Ovary (tissue), 9 donors: ENCODE measurements around the gene ECHDC1. TPM values are rescaled to one million over a fixed set of nuclear protein-coding genes. Genes with fewer than 3 reads are reported as not detected.
"Not testable (repeated sequence)": the region's sequence is repeated elsewhere in the genome, so short reads cannot be mapped to it uniquely, and the experiment has no call there.

Source experiments
- DNase-seq, 5 donors: peaks; one replicate each; pipeline ENCODE4 v3.0.0-alpha.2; 2019 to 2020
- H3K27ac ChIP-seq, 2 donors: fragments of 200-600 bp; one replicate each; pipeline versions ENCODE4 v1.5.1 to v1.8.0; 2019 to 2022
- H3K27me3 ChIP-seq: fragments of 200-600 bp; one replicate; pipeline ENCODE4 v1.8.0; 2022
- H3K36me3 ChIP-seq: fragments of 200-600 bp; sonication (generic); one replicate; pipeline ENCODE4 v1.5.1; 2019
- H3K4me1 ChIP-seq: one replicate; pipeline ENCODE4 v1.8.1; 2013; ENCODE audit warnings: mild to moderate bottlenecking, moderate library complexity; ENCODE audit not compliant: insufficient read depth
- H3K4me3 ChIP-seq: fragments of 200-600 bp; sonication (generic); one replicate; pipeline ENCODE4 v1.5.1; 2017
- H3K9me3 ChIP-seq, 2 donors: fragments of 200-600 bp in 1 of 2; sonication (generic) in 1 of 2; one replicate each; pipeline versions ENCODE4 v1.5.1 to v1.8.1; 2013 to 2019; ENCODE audit warnings: mild to moderate bottlenecking in 1 of 2, moderate library complexity in 1 of 2
- EP300 ChIP-seq: sonication (generic); formaldehyde crosslinking; IDR thresholded peaks from one replicate; pipeline ENCODE4 v1.6.1; 2017; ENCODE audit warnings: antibody characterized with exemption
- POLR2A ChIP-seq: fragments of 450-650 bp; IDR thresholded peaks from one replicate; pipeline ENCODE4 v1.6.1; 2017; ENCODE audit warnings: antibody characterized with exemption, mild to moderate bottlenecking, moderate library complexity
- WGBS, 3 donors: extraction: QIAGEN DNeasy Blood & Tissue Kit in 1 of 3; methylation state at CpG; one replicate each; pipeline versions ENCODE4 v1.1.5 to v1.1.7; 2013 to 2017; 5-methylcytosine and 5-hydroxymethylcytosine counted together
- intact Hi-C, 4 donors: fragments of 100-400 bp; cut with DNase I; formaldehyde crosslinking; loops; one replicate each; pipeline versions ENCODE4 v1.11.0 to v1.15.1; 2022 to 2023
- polyA plus RNA-seq, 2 donors: library from polyadenylated mRNA; stranded (reverse); fragments of 200-250 nt in 1 of 2; fragments of 350-450 nt in 1 of 2; fragmentation: Illumina TruSeq in 1 of 2; extraction: RNeasy Lipid Tissue Mini Kit (QIAGEN cat#74804) in 1 of 2; gene quantifications; one replicate each; pipeline ENCODE4 v1.2.3, GENCODE V29; 2013 to 2014
- total RNA-seq, 7 donors: library from RNA; depleted of rRNA in 2 of 7; stranded (reverse); fragments of >200 nt in 2 of 7; fragmentation: NEBNext Ultra II Directional in 3 of 7; extraction: Animal tissue kit (Norgen Biotek cat#: 25700) in 3 of 7; gene quantifications; one replicate each; pipeline versions ENCODE4 v1.1.0 to v1.2.4, GENCODE V29; 2016 to 2023
- TF ChIP-seq, protein P1 (sequence below), 3 donors: fragments of 450-650 bp in 2 of 3; fragments of 200-600 bp in 1 of 3; IDR thresholded peaks; one replicate each; pipeline versions ENCODE4 v1.5.1 to v1.8.0; 2016 to 2022; ENCODE audit warnings: antibody characterized with exemption in 3 of 3, mild to moderate bottlenecking in 1 of 3
- donor health status: DM: no; HTN: no; CAD: no; lungs with moderate emphysema.
- donor health status: DM: no; HTN: no; CAD: no.
- donor health status: Bipolar disorder and iron deficiency.
- donor health status: DM: yes; HTN: yes; CAD: no.
- donor health status: DM: no; HTN: no; CAD: no.
- donor health status: DM: yes; HTN: yes; CAD: no.

ECHDC1 gene
- total and polyA plus RNA-seq, 9 donors = 19.3 to 40.3 (median 22.4) TPM

DNA sequence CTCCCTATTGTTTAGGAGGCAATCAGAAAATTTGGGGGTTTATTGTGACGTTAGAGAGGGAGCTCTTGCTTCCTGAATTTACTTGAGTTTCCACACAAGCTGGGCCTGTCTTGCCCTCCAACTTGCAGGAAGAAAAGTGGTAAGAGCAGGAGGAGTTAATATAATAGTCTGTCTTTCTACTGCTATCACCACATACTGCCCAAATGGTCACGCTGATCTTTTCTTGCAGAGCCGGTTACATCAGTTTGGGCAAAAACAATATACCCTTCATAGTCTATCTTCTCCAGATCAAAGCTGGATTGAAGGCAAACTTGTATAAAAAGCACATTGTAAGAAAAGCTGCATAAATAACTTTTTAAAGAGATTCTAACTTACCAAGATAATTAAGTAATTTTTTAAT is 46.3 kb upstream of the ECHDC1 start:
- TF ChIP-seq POLR2A (no peak), EP300 (no peak)
- TF ChIP-seq, protein P1, sequence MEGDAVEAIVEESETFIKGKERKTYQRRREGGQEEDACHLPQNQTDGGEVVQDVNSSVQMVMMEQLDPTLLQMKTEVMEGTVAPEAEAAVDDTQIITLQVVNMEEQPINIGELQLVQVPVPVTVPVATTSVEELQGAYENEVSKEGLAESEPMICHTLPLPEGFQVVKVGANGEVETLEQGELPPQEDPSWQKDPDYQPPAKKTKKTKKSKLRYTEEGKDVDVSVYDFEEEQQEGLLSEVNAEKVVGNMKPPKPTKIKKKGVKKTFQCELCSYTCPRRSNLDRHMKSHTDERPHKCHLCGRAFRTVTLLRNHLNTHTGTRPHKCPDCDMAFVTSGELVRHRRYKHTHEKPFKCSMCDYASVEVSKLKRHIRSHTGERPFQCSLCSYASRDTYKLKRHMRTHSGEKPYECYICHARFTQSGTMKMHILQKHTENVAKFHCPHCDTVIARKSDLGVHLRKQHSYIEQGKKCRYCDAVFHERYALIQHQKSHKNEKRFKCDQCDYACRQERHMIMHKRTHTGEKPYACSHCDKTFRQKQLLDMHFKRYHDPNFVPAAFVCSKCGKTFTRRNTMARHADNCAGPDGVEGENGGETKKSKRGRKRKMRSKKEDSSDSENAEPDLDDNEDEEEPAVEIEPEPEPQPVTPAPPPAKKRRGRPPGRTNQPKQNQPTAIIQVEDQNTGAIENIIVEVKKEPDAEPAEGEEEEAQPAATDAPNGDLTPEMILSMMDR (IDR thresholded peaks at IDR 0.05) = no peak
- Histone ChIP-seq H3K4me3 (no peak overlapping the region), H3K4me1 (peaks cover 2% of the 10 kb centered on the region), H3K36me3 (no peaks in the 10 kb centered on the region), H3K9me3 (no peaks in the 10 kb centered on the region), H3K27ac (no peak overlapping the region), H3K27me3 (no peaks in the 10 kb centered on the region)
- intact Hi-C loops = no loop called here
- no peak for DNase-seq
- 60 to 65% (median 65%) methylated on average over 3 of the region's 3 CpGs for WGBS, 3 donors

DNA sequence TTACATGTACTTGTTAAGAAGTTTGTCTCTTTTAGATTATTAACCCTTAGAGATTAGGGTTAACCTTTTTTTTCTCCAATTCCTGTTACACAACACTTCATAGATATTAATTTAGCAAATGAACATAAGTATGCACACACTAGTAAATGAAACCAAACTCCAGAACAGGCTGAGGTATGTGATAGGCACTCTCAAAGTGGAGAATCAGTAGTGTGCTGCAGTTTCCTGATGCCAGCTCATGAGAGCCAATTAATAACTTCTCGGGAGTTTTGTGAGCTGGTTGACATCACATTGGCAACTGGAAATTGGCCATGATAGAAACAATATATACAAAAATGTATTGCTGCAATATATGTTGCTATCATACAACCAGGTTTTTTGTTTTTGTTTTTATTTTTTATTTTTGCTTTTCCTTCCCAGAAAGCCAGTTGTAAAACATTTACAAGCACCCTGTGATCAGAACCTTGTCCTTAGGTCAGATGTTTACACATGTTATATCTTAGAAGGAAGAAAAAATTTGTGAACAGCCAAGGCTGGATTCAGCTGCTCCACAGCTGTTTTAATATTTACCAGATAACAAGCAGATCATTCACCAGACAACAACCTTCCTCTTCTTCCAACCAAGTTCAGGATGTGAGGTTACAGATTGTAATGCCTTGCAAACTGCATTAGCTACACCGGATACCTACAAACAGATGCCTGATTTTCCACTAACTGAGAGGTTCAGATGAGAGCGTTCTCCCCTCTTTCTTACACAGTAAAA is 42.4 kb upstream of the ECHDC1 start:
- Histone ChIP-seq H3K4me3 (no peak overlapping the region), H3K27me3 (no peaks in the 10 kb centered on the region), H3K27ac (no peak overlapping the region), H3K4me1 (peaks cover 2% of the 10 kb centered on the region), H3K9me3 (no peaks in the 10 kb centered on the region), H3K36me3 (no peaks in the 10 kb centered on the region)
- intact Hi-C loops = no loop called here
- 19 to 42% (median 29%) methylated on average over 3 of the region's 3 CpGs for WGBS, 3 donors
- no peak for TF ChIP-seq EP300
- TF ChIP-seq POLR2A = no peak
- no peak for DNase-seq

DNA sequence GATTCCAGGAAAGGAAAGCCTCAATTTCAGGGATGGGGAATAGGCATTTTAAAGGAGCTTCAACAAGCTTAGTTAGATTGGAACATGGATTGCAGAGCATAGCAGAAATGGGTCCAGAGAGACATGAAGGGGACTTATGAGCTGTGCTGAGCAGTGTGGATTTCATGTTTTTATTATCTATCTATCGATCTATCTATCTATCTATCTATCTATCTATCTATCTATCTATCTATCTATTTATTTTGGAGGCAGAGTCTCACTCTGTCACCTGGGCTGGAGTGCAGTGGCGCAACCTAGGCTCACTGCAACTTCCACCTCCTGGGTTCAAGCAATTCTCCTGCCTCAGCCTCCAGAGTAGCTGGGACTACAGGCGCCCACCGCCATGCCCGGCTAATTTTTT is 41.4 kb upstream of the ECHDC1 start:
- H3K27me3 ChIP-seq, DNase-seq, H3K36me3 ChIP-seq, H3K9me3 ChIP-seq, H3K27ac ChIP-seq, H3K4me1 ChIP-seq, H3K4me3 ChIP-seq, intact Hi-C loops: not testable (repeated sequence)
- whole genome bisulfite sequencing, 3 donors = 82 to 95% (median 92%) methylated on average over 5 of the region's 5 CpGs

DNA sequence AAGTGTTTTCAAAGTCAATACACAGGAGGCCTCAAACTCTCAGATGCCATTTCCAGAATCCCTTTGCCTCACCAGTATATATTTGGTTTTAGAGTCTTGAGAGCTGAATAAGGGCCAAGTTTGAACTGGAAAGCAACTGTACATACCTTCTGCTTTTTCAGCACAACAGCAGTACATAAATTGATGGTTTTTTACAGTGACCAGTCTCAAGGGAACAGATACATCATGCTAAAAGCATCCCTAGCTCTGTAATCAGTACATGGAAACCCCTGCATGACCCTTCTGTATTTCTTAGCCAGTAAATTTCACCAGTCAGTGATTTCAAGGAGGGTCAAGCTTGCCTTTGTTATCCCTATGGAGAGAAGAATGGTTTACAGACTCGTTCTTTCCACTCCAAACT is 40.6 kb upstream of the ECHDC1 start:
- WGBS, 3 donors = 42 to 51% (median 47%) methylated on average over 1 of the region's 1 CpG
- H3K4me3 ChIP-seq = no peak overlapping the region
- DNase-seq = no peak
- H3K36me3 ChIP-seq = no peaks in the 10 kb centered on the region
- H3K27ac ChIP-seq = no peak overlapping the region
- intact Hi-C loops = no loop called here
- no peaks in the 10 kb centered on the region for H3K9me3 ChIP-seq
- TF ChIP-seq, protein P1 (IDR thresholded peaks at IDR 0.05) = no peak
- no peak for TF ChIP-seq EP300
- TF ChIP-seq POLR2A = no peak
- peaks cover 2% of the 10 kb centered on the region for H3K4me1 ChIP-seq
- no peaks in the 10 kb centered on the region for H3K27me3 ChIP-seq

DNA sequence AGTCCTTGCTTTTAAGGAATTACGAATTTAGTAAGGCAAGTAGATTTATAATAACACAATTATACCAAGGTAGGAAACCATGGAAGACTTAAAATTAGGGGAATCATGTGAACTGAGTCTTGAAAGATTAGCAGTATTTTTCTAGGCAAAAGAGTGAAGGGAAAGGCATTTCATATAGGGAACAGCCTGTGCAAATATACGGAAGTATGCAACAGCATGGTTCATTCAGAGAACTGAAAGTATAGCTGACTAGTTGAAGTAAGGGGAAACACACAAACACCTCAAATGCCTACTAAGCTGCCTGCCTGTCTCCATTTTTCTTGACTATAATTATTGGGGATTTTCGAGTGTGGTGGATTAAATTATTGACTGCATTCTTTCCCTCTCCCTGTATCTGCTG is 39.0 kb upstream of the ECHDC1 start:
- no peak for DNase-seq
- Histone ChIP-seq H3K9me3 (no peaks in the 10 kb centered on the region), H3K36me3 (no peaks in the 10 kb centered on the region), H3K27me3 (no peaks in the 10 kb centered on the region), H3K4me1 (peaks cover 2% of the 10 kb centered on the region), H3K4me3 (no peak overlapping the region), H3K27ac (no peak overlapping the region)
- TF ChIP-seq, protein P1 (IDR thresholded peaks at IDR 0.05) = no peak
- 92 to 96% (median 94%) methylated on average over 3 of the region's 3 CpGs for WGBS, 3 donors
- intact Hi-C loops = no loop called here
